NCI-H2107 treated with DMSO at 0.1 percent for 48 hours (cell line): ENCODE data around the gene VIPR1.
"Not testable (repeated sequence)": the region's sequence is repeated elsewhere in the genome, so short reads cannot be mapped to it uniquely, and the experiment has no call there.

Experiments used
- DNase-seq: peaks from one replicate; lab custom pipeline; 2025; ENCODE audit not compliant: unreplicated experiment; lab: John Stamatoyannopoulos, UW

Gene VIPR1

GRCh38 chr3:42569593-42570142, 67.2 kb downstream of the VIPR1 start:
- DNase-seq: no peak

- DNase-seq: no peak
These were observed 69.8 kb downstream of the VIPR1 start for GRCh38 chr3:42572278-42572677.

- no peak for DNase-seq
These were observed 72.8 kb downstream of the VIPR1 start for GRCh38 chr3:42575137-42575741.

- DNase-seq: no peak
These were observed 75.6 kb downstream of the VIPR1 start for GRCh38 chr3:42578054-42578453.

- DNase-seq: not testable (repeated sequence)
These were observed 76.9 kb downstream of the VIPR1 start for GRCh38 chr3:42579346-42579745.

- DNase-seq: no peak
These were observed 78.9 kb downstream of the VIPR1 start for GRCh38 chr3:42581400-42581708.

GRCh38 chr3:42581709-42582473, 79.4 kb downstream of the VIPR1 start, which contains the start of gene SEC22C:
SEC22C (minus strand) TSS chr3:42581967; CDS start chr3:42569046, 12,921 bp downstream.
- DNase-seq: peak; percentile 66

- no peak for DNase-seq
These were observed 80.1 kb downstream of the VIPR1 start for GRCh38 chr3:42582474-42583070.
